ENCODE data around the gene FGL2.
"Not testable (repeated sequence)": the region's sequence is repeated elsewhere in the genome, so short reads cannot be mapped to it uniquely, and the experiment has no call there.

FGL2 gene

GRCh38 chr7:77199013-77199966 lies at the start of gene FGL2:
Gene FGL2 (minus strand): TSS chr7:77199819. CDS start chr7:77199793, 26 bp downstream.
- peak; percentile 42 for DNase-seq

GRCh38 chr7:77248154-77248553 lies 48.5 kb upstream of the FGL2 start:
- no peak for DNase-seq

GRCh38 chr7:77247206-77247850 lies 47.7 kb upstream of the FGL2 start:
- peak; percentile 86 for DNase-seq

- no peak for DNase-seq
Observed at GRCh38 chr7:77246026-77246640, 46.5 kb upstream of the FGL2 start.

- DNase-seq, result no peak
Observed at GRCh38 chr7:77245015-77245755, 45.6 kb upstream of the FGL2 start.

GRCh38 chr7:77244222-77244934 lies 44.8 kb upstream of the FGL2 start:
- DNase-seq, result no peak

GRCh38 chr7:77242554-77242953 lies 42.9 kb upstream of the FGL2 start:
- no peak for DNase-seq

- no peak for DNase-seq
Observed at GRCh38 chr7:77242068-77242467, 42.4 kb upstream of the FGL2 start.

GRCh38 chr7:77239471-77239870 lies 39.9 kb upstream of the FGL2 start:
- no peak for DNase-seq

GRCh38 chr7:77238703-77239136 lies 39.1 kb upstream of the FGL2 start:
- peak; percentile 9 for DNase-seq

- DNase-seq, result no peak
Observed at GRCh38 chr7:77235276-77235675, 35.7 kb upstream of the FGL2 start.

- no peak for DNase-seq
Observed at GRCh38 chr7:77232467-77232866, 32.8 kb upstream of the FGL2 start.

- not testable (repeated sequence) for DNase-seq
Observed at GRCh38 chr7:77228795-77229194, 29.2 kb upstream of the FGL2 start.

- no peak for DNase-seq
Observed at GRCh38 chr7:77226357-77226839, 26.8 kb upstream of the FGL2 start.

GRCh38 chr7:77223261-77223660 lies 23.6 kb upstream of the FGL2 start:
- no peak for DNase-seq

GRCh38 chr7:77222819-77223218 lies 23.2 kb upstream of the FGL2 start:
- DNase-seq, result no peak

GRCh38 chr7:77222065-77222464 lies 22.4 kb upstream of the FGL2 start:
- DNase-seq, result no peak

- DNase-seq, result not testable (repeated sequence)
Observed at GRCh38 chr7:77219701-77220331, 20.2 kb upstream of the FGL2 start.

- DNase-seq, result no peak
Observed at GRCh38 chr7:77217474-77218185, 18.0 kb upstream of the FGL2 start.

GRCh38 chr7:77216181-77216845 lies 16.7 kb upstream of the FGL2 start:
- DNase-seq, result no peak

Measured in CD4-positive, alpha-beta T cell treated with Interleukin-12 subunit alpha and Interleukin-12 subunit beta, for 1 hour (primary cell).